HepG2 (cell line): Measurements from ENCODE around the gene SERPINF2. TPM values are rescaled to one million over a fixed set of nuclear protein-coding genes. Genes with fewer than 3 reads are reported as not detected.

ENCODE experiments used
- ARNT2 ChIP-seq: sonication (generic); formaldehyde crosslinking; IDR thresholded peaks from 2 replicates; pipeline ENCODE4 v1.8.0; 2022; ENCODE audit warnings: mild to moderate bottlenecking, low read depth, missing genetic modification reagents, moderate library complexity
- ATF5 ChIP-seq: sonication (generic); formaldehyde crosslinking; IDR thresholded peaks from 2 replicates; pipeline ENCODE4 v1.4.0; 2020; ENCODE audit warnings: mild to moderate bottlenecking, low read depth, missing genetic modification reagents
- ELK4 ChIP-seq: sonication (generic); formaldehyde crosslinking; IDR thresholded peaks from 2 replicates; pipeline ENCODE4 v1.9.0; 2021; ENCODE audit warnings: missing genetic modification reagents, borderline replicate concordance
- FOSL2 ChIP-seq: sonication (generic); formaldehyde crosslinking; IDR thresholded peaks from 2 replicates; pipeline ENCODE4 v1.4.0; 2020; ENCODE audit warnings: missing genetic modification reagents
- HOXA7 ChIP-seq: sonication (generic); formaldehyde crosslinking; IDR thresholded peaks from 2 replicates; pipeline ENCODE4 v1.8.1; 2022; ENCODE audit warnings: mild to moderate bottlenecking, missing genetic modification reagents, moderate library complexity
- IRX3 ChIP-seq: sonication (generic); formaldehyde crosslinking; IDR thresholded peaks from 2 replicates; pipeline ENCODE4 v1.8.1; 2023; ENCODE audit warnings: mild to moderate bottlenecking, low read depth, missing genetic modification reagents, borderline replicate concordance
- MAZ ChIP-seq, 2 experiments: sonication (generic) in 1 of 2; formaldehyde crosslinking in 1 of 2; IDR thresholded peaks; 2 replicates each; pipeline versions ENCODE4 v1.5.0 to v1.6.1; 2012 to 2020; ENCODE audit warnings: low read depth in 2 of 2, mild to moderate bottlenecking in 2 of 2, borderline replicate concordance in 1 of 2, improper control_type of control experiment in 1 of 2, low read length in 1 of 2, missing genetic modification reagents in 1 of 2, moderate library complexity in 1 of 2
- MEF2D ChIP-seq: sonication (generic); formaldehyde crosslinking; IDR thresholded peaks from 2 replicates; pipeline ENCODE4 v1.5.1; 2020; ENCODE audit warnings: mild to moderate bottlenecking, missing genetic modification reagents
- MTF2 ChIP-seq: sonication (generic); formaldehyde crosslinking; IDR thresholded peaks from 2 replicates; pipeline ENCODE4 v1.5.0; 2020; ENCODE audit warnings: missing genetic modification reagents, borderline replicate concordance
- MXD3 ChIP-seq: IDR thresholded peaks from 2 replicates; pipeline ENCODE4 v1.6.1; 2016; ENCODE audit warnings: mild to moderate bottlenecking, missing biosample characterization, missing genetic modification reagents
- NFE2L2 ChIP-seq: fragments of 150-350 bp; IDR thresholded peaks from 2 replicates; pipeline ENCODE4 v1.6.1; 2014; ENCODE audit warnings: low read length
- NFKBIZ ChIP-seq: IDR thresholded peaks from 2 replicates; pipeline ENCODE4 v1.6.1; 2018; ENCODE audit warnings: missing genetic modification reagents, missing compliant biosample characterization
- NKX3-1 ChIP-seq: sonication (generic); formaldehyde crosslinking; IDR thresholded peaks from 2 replicates; pipeline ENCODE4 v1.5.0; 2020; ENCODE audit warnings: missing genetic modification reagents
- NR1H2 ChIP-seq: sonication (generic); formaldehyde crosslinking; IDR thresholded peaks from 2 replicates; pipeline ENCODE4 v1.8.1; 2022; ENCODE audit warnings: low read depth, missing genetic modification reagents, borderline replicate concordance
- RCOR2 ChIP-seq: IDR thresholded peaks from 2 replicates; pipeline ENCODE4 v1.6.1; 2016; ENCODE audit warnings: missing biosample characterization, missing genetic modification reagents
- RFXAP ChIP-seq: sonication (generic); formaldehyde crosslinking; IDR thresholded peaks from 2 replicates; pipeline ENCODE4 v1.4.0; 2020; ENCODE audit warnings: missing genetic modification reagents, borderline replicate concordance
- TBP ChIP-seq: sonication (generic); formaldehyde crosslinking; IDR thresholded peaks from 2 replicates; pipeline ENCODE4 v1.5.0; 2020; ENCODE audit warnings: missing genetic modification reagents
- ZFX ChIP-seq: sonication (generic); formaldehyde crosslinking; IDR thresholded peaks from 2 replicates; pipeline ENCODE4 v1.4.0; 2020; ENCODE audit warnings: mild to moderate bottlenecking, low read depth, missing genetic modification reagents, moderate library complexity
- ZKSCAN5 ChIP-seq: sonication (generic); formaldehyde crosslinking; IDR thresholded peaks from 2 replicates; pipeline ENCODE4 v1.5.1; 2020; ENCODE audit warnings: mild to moderate bottlenecking, missing genetic modification reagents
- ZNF234 ChIP-seq: sonication (generic); formaldehyde crosslinking; conservative IDR thresholded peaks from 2 replicates; pipeline ENCODE4 v1.5.1; 2020; ENCODE audit warnings: mild to moderate bottlenecking, missing genetic modification reagents
- ZSCAN22 ChIP-seq: sonication (generic); formaldehyde crosslinking; IDR thresholded peaks from 2 replicates; pipeline ENCODE4 v1.4.0; 2020; ENCODE audit warnings: mild to moderate bottlenecking, missing genetic modification reagents
- ZSCAN29 ChIP-seq: sonication (generic); formaldehyde crosslinking; conservative IDR thresholded peaks from 2 replicates; pipeline ENCODE4 v1.4.0; 2020; ENCODE audit warnings: mild to moderate bottlenecking, missing genetic modification reagents
- polyA plus RNA-seq, 8 experiments: library from polyadenylated mRNA; depleted of rRNA in 3 of 8; stranded (reverse) in 7 of 8; unstranded in 1 of 8; fragments of >200 nt; fragmentation: Illumina TruSeq in 4 of 8; extraction: Trizol in 4 of 8; gene quantifications; 2 replicates each; pipeline versions ENCODE4 v1.2.1 to v1.2.3, GENCODE V29; 2011 to 2016; ENCODE audit warnings: low read depth in 4 of 8, missing spikeins in 1 of 8, mixed read lengths in 1 of 8; ENCODE audit not compliant: insufficient read depth in 1 of 8
- total RNA-seq, 5 experiments: library from RNA; depleted of rRNA; stranded (reverse); fragments of >200 nt; fragmentation: Illumina TruSeq; extraction: Trizol; gene quantifications; 2 replicates each; pipeline ENCODE4 v1.2.3, GENCODE V29; 2016; ENCODE audit warnings: low read depth in 1 of 5
- TF ChIP-seq, protein P1 (sequence below): sonication (generic); formaldehyde crosslinking; IDR thresholded peaks from 2 replicates; pipeline ENCODE4 v1.4.0; 2020; ENCODE audit warnings: missing genetic modification reagents
- TF ChIP-seq, protein P2 (sequence below): fragments of 450-650 bp; IDR thresholded peaks from 2 replicates; pipeline ENCODE4 v1.6.1; 2017; ENCODE audit warnings: mild to moderate bottlenecking

Gene SERPINF2
- total and polyA plus RNA-seq, 2 of the 13 experiments (the other 11 are each of a cell fraction or from before 2014, with no cell fraction given): 309 to 548 TPM

DNA sequence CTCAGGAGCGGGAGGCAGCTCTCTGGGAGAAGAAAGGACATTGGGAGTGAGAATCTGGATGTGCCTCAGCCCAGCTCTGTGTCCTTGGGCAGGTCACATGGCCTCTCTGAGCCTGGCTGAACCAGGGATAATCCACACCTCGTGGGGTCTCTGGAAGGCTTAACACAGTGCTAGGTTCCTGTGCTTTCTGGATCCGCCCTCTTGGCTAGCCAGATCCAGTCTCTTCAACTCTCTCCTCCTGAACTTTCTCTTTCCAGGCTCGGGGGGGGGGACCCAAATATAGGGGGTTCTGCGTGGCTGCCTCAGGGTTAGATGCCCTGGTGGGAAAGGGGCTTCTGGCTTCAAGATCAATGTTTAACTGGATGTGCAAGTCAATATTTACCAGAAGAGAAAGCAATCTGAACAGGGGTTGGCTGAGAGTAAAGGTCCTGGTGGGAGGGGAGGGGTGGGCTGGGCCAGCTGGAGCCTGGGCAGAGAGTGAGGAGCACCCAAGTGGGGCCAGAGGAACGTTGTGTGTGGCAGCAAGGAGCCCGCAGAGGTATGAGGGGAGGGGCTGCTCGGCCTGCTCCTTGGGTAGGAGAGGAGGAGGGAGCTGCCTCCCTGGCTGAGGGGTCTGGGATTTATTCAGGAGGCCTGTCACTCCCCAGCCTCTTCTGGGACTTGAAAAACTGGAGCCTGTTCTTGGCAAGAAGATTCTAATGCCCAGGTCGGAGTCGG is at the start of gene SERPINF2 (continued):
- TF ChIP-seq MAZ (IDR thresholded peaks at IDR 0.05; ENCODE audit: borderline replicate concordance, low read depth, low read length) (peak; percentile 75; the same call in 1 of the 2 replicates), MAZ (CRISPR knock-in tag; IDR thresholded peaks at IDR 0.05; ENCODE audit: low read depth) (peak; percentile 88), ZSCAN22 (CRISPR knock-in tag) (no peak), IRX3 (no peak), MXD3 (CRISPR knock-in tag) (no peak), FOSL2 (CRISPR knock-in tag) (no peak; the same call in 1 of the 2 replicates), MTF2 (CRISPR knock-in tag) (no peak), NFKBIZ (CRISPR knock-in tag) (no peak), ARNT2 (CRISPR knock-in tag) (peak; percentile 65; the same call in 1 of the 2 replicates), TBP (CRISPR knock-in tag) (no peak), NFE2L2 (no peak), NR1H2 (CRISPR knock-in tag) (no peak), ZKSCAN5 (no peak), RFXAP (no peak), ELK4 (CRISPR knock-in tag) (no peak), ZSCAN29 (CRISPR knock-in tag) (no peak), RCOR2 (CRISPR knock-in tag) (no peak), ATF5 (CRISPR knock-in tag) (no peak), NKX3-1 (CRISPR knock-in tag) (0 out of 2 replicates have a peak, but pooled peaks have one; percentile 34), MEF2D (CRISPR knock-in tag) (peak; percentile 83; the same call in 1 of the 2 replicates), HOXA7 (CRISPR knock-in tag) (no peak), ZFX (CRISPR knock-in tag) (peak; percentile 83), ZNF234 (no peak)
- TF ChIP-seq, protein P1, sequence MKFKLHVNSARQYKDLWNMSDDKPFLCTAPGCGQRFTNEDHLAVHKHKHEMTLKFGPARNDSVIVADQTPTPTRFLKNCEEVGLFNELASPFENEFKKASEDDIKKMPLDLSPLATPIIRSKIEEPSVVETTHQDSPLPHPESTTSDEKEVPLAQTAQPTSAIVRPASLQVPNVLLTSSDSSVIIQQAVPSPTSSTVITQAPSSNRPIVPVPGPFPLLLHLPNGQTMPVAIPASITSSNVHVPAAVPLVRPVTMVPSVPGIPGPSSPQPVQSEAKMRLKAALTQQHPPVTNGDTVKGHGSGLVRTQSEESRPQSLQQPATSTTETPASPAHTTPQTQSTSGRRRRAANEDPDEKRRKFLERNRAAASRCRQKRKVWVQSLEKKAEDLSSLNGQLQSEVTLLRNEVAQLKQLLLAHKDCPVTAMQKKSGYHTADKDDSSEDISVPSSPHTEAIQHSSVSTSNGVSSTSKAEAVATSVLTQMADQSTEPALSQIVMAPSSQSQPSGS: peak; percentile 45; the same call in 1 of the 2 replicates
- TF ChIP-seq, protein P2, sequence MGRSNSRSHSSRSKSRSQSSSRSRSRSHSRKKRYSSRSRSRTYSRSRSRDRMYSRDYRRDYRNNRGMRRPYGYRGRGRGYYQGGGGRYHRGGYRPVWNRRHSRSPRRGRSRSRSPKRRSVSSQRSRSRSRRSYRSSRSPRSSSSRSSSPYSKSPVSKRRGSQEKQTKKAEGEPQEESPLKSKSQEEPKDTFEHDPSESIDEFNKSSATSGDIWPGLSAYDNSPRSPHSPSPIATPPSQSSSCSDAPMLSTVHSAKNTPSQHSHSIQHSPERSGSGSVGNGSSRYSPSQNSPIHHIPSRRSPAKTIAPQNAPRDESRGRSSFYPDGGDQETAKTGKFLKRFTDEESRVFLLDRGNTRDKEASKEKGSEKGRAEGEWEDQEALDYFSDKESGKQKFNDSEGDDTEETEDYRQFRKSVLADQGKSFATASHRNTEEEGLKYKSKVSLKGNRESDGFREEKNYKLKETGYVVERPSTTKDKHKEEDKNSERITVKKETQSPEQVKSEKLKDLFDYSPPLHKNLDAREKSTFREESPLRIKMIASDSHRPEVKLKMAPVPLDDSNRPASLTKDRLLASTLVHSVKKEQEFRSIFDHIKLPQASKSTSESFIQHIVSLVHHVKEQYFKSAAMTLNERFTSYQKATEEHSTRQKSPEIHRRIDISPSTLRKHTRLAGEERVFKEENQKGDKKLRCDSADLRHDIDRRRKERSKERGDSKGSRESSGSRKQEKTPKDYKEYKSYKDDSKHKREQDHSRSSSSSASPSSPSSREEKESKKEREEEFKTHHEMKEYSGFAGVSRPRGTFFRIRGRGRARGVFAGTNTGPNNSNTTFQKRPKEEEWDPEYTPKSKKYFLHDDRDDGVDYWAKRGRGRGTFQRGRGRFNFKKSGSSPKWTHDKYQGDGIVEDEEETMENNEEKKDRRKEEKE: no peak
